HG02885 (cell line): ENCODE measurements around the gene FAM107B.

ENCODE experiments used
- ATAC-seq: cut with Tn5 transposase; IDR thresholded peaks from one replicate; pipeline ENCODE4 v1.9.1; 2021; ENCODE audit warnings: mild to moderate bottlenecking; ENCODE audit not compliant: unreplicated experiment, poor library complexity

The FAM107B gene

GRCh38 chr10:14526326-14526725 lies 248.4 kb downstream of the FAM107B start:
- ATAC-seq, result no peak

DNA sequence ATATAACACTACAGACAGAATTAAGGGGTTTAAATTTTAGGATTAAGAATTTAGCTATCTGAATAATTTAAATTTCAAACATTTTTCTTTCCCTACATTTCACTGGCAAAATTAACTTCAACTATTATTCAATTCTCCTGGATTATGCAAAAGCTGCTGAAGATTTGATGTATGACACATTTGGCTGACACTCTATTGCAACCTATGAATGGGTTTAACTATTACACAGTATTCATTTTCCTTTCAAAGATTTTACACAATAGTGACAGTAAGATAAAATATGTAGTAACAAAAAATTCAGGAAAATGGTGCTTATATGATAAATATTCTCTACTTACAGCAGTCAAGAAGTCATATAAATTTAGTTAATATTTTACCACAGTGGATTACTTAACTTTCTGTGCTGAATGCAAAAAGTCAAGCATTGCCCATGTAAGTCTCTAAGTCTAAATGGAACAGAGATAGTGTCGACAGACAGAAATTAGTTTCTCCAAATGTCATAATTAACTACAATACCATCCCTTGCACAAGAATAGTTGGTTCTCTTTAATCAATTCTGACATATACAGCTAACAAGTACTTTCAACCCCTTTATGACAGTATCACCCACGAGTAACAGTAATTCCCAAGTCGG lies 249.9 kb downstream of the FAM107B start:
- ATAC-seq, result no peak

DNA sequence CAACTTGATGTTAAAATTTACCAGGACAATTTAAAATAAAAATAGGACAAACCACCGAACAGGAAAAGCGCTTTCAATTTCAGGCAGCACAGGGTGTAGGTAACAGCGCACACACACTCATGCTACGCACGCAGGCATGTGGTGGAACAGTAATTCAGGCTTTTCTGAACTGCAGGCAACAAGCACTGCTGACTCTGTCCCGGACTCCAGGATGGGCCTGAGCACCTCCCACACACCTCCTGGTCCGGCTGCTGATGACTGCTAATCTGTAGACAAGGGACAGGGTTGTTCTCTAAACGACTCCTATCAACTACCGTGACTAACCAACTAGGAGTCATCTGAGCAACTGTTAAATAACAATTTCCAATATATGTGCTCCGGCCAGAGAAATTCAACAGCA lies 251.4 kb downstream of the FAM107B start:
- ATAC-seq, result no peak

DNA sequence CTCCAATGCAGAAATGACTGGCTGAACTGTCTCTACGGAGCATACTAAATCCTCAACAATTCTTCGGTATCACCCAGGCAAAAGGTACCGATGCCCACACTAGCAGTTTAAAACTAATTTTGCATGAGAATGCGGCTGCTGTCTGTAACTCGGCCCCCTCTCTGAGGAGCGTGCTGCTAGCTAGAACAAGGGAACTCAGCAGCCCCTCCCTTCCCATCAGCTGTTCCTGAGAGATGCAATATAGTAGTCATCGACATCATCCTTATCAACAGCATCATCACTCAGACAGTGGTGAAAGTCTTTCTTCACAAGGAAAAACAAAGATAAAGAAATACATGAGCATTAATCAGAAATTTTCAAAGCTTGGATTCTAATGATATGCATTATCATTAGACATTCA lies 254.9 kb downstream of the FAM107B start:
- ATAC-seq, result no peak

GRCh38 chr10:14518149-14518548 lies 256.5 kb downstream of the FAM107B start:
- ATAC-seq, result no peak

GRCh38 chr10:14513123-14513522 lies 261.6 kb downstream of the FAM107B start:
- ATAC-seq, result no peak

GRCh38 chr10:14510346-14510745 lies 264.4 kb downstream of the FAM107B start:
- ATAC-seq, result no peak

DNA sequence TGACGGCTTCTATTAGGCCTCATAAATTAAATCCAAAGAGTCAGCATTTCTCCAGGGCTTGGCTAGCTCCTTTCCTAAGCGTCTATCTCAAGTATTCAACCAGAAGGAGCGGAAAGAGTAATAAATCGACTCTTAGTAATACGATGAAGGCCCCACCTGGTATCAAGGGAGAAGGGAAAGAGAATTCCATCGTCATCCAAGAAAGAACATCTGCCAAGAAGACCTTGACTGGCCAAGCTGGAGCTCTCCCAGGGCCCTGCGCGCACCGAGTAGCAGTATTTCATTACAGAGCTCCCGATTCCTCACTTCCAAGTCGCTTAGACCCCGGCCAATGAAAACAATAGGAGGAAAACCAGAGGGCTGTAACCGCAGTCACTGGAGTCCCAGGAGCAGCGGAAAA lies 266.0 kb downstream of the FAM107B start:
- ATAC-seq, result no peak

- no peak for ATAC-seq
These were observed 266.9 kb downstream of the FAM107B start for GRCh38 chr10:14507781-14508180.

- ATAC-seq, result no peak
These were observed 267.5 kb downstream of the FAM107B start for GRCh38 chr10:14507176-14507575.

DNA sequence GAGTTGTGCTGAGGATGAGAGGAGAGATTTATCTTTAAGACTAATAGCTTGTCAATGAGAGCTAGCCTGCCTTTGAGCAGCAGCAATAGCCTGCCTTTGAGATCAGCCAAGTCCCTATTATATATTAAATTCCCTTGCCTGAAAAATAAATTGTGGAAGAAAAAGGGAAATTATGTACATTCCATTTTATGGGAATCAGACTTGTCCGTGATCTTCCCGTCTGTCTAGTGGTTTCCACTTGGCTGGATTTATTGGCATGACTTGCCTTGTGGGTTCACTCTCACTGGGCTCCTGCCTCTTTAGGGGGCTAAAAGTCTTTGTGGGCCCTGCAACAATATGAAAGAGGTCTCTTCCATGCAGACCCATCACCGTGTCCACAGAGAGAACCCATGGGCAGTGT lies 272.3 kb downstream of the FAM107B start:
- ATAC-seq, result no peak

- no peak for ATAC-seq
These were observed 274.4 kb downstream of the FAM107B start for GRCh38 chr10:14500172-14500765.

DNA sequence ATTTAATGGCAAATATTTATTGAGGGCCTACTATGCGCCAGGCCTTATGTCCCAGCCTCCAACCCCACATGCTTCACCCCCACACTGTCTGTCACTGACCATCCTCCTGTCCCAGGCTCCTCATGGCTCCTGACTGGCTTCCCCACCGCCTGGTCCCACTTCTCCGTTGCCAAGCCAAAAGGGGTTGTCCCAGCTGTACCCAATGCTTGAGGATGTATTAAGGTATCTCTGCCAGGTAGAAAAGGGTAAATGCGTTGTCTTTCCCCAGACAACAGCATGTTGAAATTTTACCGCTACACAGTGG lies 275.1 kb downstream of the FAM107B start:
- ATAC-seq, result no peak

DNA sequence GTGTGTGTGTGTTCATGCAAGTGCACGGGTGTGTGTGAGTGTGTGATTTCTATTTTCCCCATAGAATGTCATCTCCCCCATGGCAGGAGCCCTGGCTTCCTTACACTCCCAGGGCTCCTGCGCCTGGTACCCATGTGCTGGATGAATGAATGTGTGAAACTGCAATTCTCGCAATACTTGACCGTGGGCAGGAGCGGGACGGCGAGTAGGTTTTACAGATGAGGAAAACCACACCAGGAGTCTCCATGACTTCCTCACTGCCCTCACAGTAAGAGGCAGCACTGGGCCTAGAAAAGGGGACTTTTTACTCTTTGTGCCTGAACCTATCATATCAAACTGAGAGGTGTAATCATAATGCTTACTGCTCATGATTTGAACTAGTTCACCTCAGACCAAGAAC lies 276.4 kb downstream of the FAM107B start:
- ATAC-seq, result no peak

DNA sequence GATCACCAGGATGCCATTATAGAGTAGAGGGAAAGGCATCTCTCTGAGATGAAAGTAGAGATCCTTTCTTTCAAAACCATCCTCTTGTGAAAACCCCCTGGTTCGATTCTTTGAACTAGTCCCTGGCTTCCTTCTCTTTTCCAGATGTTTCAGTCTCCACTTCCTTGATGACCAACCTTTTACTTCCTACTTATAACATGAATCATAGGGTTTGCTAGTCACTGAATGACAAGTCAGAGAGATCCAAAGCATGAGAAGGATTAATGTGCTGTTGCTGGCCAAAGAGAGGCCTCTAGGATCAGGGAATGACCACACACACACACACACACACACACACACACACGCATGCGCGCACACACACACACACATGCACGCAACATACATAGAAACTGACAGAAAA lies 282.9 kb downstream of the FAM107B start:
- no peak for ATAC-seq

GRCh38 chr10:14489522-14490177 lies 285.0 kb downstream of the FAM107B start:
- no peak for ATAC-seq

GRCh38 chr10:14487488-14487883 lies 287.2 kb downstream of the FAM107B start:
- no peak for ATAC-seq

- ATAC-seq, result no peak
These were observed 287.8 kb downstream of the FAM107B start for GRCh38 chr10:14486777-14487487.

GRCh38 chr10:14485986-14486385 lies 288.7 kb downstream of the FAM107B start:
- ATAC-seq, result no peak

- no peak for ATAC-seq
These were observed 291.3 kb downstream of the FAM107B start for GRCh38 chr10:14483417-14483816.

DNA sequence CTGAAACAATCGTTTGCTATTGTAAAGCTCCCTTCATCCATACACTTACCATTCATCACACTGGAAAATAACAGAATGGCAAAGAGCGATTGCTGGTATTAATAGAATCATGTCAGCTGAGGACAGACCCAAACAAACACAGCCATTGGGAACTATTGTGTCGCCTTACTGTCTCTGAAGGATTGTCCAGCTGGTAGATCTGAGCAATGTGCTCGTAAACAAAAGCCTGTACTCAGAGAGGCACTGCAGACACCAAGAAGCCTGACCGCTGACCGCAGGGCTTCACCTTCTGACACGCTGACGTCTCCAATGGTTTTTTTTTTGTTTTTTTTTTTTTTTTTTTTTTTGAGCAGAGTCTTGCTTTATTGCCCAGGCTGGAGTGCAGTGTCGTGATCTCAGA lies 292.9 kb downstream of the FAM107B start:
- ATAC-seq, result no peak
